ENCODE data around the gene SLC17A8.

DNA sequence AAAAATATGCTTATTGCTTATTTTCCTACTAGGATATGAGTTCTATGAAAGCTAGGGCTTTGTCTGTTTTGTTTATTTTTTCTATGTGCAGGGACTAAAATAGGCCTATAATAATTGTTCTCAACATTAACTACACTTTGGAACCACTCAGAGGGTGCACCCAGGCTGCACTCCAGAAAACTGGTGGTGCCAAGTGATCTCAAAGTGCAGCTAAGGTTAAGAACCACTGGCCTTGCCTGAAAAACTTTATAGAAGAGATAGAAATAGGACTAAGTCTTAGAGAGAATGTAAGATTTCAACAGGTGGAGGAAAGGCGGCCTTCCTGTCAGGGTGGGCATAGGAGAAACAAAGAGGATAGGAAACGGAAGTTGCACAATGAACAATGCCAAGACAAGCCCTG, 79.1 kb downstream of the SLC17A8 start:
- TF ChIP-seq, protein P1, sequence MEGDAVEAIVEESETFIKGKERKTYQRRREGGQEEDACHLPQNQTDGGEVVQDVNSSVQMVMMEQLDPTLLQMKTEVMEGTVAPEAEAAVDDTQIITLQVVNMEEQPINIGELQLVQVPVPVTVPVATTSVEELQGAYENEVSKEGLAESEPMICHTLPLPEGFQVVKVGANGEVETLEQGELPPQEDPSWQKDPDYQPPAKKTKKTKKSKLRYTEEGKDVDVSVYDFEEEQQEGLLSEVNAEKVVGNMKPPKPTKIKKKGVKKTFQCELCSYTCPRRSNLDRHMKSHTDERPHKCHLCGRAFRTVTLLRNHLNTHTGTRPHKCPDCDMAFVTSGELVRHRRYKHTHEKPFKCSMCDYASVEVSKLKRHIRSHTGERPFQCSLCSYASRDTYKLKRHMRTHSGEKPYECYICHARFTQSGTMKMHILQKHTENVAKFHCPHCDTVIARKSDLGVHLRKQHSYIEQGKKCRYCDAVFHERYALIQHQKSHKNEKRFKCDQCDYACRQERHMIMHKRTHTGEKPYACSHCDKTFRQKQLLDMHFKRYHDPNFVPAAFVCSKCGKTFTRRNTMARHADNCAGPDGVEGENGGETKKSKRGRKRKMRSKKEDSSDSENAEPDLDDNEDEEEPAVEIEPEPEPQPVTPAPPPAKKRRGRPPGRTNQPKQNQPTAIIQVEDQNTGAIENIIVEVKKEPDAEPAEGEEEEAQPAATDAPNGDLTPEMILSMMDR (IDR thresholded peaks at IDR 0.05) = no peak
- no peak for TF ChIP-seq ZFX (IDR thresholded peaks at IDR 0.05; ENCODE audit: borderline replicate concordance)
